Upper lobe of left lung (tissue), 4 donors: ENCODE results near the gene SERPINB13.

Experiments used
- CTCF ChIP-seq, 6 experiments: fragments of 450-650 bp in 4 of 6; fragments of 200-600 bp in 2 of 6; sonication (generic) in 2 of 6; IDR thresholded peaks; one replicate each; pipeline ENCODE4 v1.5.1; 2016 to 2019; ENCODE audit warnings: antibody characterized with exemption in 6 of 6
- EP300 ChIP-seq, 4 donors: sonication (generic); formaldehyde crosslinking; IDR thresholded peaks; one replicate each; pipeline ENCODE4 v1.5.1; 2017; ENCODE audit warnings: antibody characterized with exemption in 4 of 4, control low read depth in 2 of 4
- POLR2A ChIP-seq, 4 donors: fragments of 450-650 bp; IDR thresholded peaks; one replicate each; pipeline ENCODE4 v1.5.1; 2016 to 2017; ENCODE audit warnings: antibody characterized with exemption in 4 of 4, mild to moderate bottlenecking in 2 of 4
- POLR2AphosphoS5 ChIP-seq, 2 donors: sonication (generic); formaldehyde crosslinking; IDR thresholded peaks; one replicate each; pipeline ENCODE4 v1.5.1; 2017; ENCODE audit warnings: antibody characterized with exemption in 2 of 2

- no peak for TF ChIP-seq POLR2A (IDR thresholded peaks at IDR 0.05)
- TF ChIP-seq CTCF (IDR thresholded peaks at IDR 0.05): no peak
- TF ChIP-seq EP300 (IDR thresholded peaks at IDR 0.05): no peak
- TF ChIP-seq POLR2AphosphoS5 (IDR thresholded peaks at IDR 0.05): no peak
Observed at GRCh38 chr18:63617049-63617914, 30.1 kb downstream of the SERPINB13 start.
